Prostate gland (tissue), 2 donors: Measurements from ENCODE around the gene MAP4K4. TPM values are rescaled to one million over a fixed set of nuclear protein-coding genes. Genes with fewer than 3 reads are reported as not detected.

Source experiments
- DNase-seq: peaks from one replicate; pipeline ENCODE4 v3.0.0-alpha.2; 2019; ENCODE audit warnings: low spot score
- H3K27ac ChIP-seq, 2 donors: fragments of 200-600 bp; sonication (generic); 2 replicates each; pipeline ENCODE4 v1.5.1; 2017 to 2019
- H3K27me3 ChIP-seq: fragments of 200-600 bp; sonication (generic); replicated peaks from 2 replicates; pipeline ENCODE4 v1.5.1; 2019; ENCODE audit not compliant: insufficient read depth
- H3K36me3 ChIP-seq, 2 donors: fragments of 200-600 bp; sonication (generic); 1 replicate in 1 of 2; 2 replicates in 1 of 2; pipeline versions ENCODE4 v1.5.1 to v1.8.1; 2017 to 2019
- H3K4me1 ChIP-seq: fragments of 200-600 bp; sonication (generic); replicated peaks from 2 replicates; pipeline ENCODE4 v1.5.1; 2019
- H3K4me3 ChIP-seq, 2 donors: fragments of 200-600 bp; sonication (generic); 2 replicates each; pipeline ENCODE4 v1.5.1; 2017 to 2019
- H3K9me3 ChIP-seq: fragments of 200-600 bp; sonication (generic); 2 replicates; pipeline ENCODE4 v1.5.1; 2017
- POLR2A ChIP-seq: fragments of 450-650 bp; IDR thresholded peaks from one replicate; pipeline ENCODE4 v1.6.1; 2016; ENCODE audit warnings: antibody characterized with exemption, mild to moderate bottlenecking
- POLR2AphosphoS5 ChIP-seq: sonication (generic); formaldehyde crosslinking; IDR thresholded peaks from one replicate; pipeline ENCODE4 v1.6.1; 2017; ENCODE audit warnings: antibody characterized with exemption
- WGBS: methylation state at CpG from one replicate; pipeline ENCODE4 v1.1.5; 2018; 5-methylcytosine and 5-hydroxymethylcytosine counted together
- intact Hi-C: fragments of 100-400 bp; cut with DNase I; formaldehyde crosslinking; loops from one replicate; pipeline ENCODE4 v1.14.2; 2022
- total RNA-seq, 2 donors: library from RNA; depleted of rRNA; stranded (reverse); fragments of >200 nt; gene quantifications; one replicate each; pipeline ENCODE4 v1.1.0, GENCODE V29; 2016
- TF ChIP-seq, protein P1 (sequence below), 4 experiments: fragments of 200-600 bp in 2 of 4; fragments of 450-650 bp in 2 of 4; sonication (generic) in 2 of 4; IDR thresholded peaks; 1 replicate in 3 of 4; 2 replicates in 1 of 4; pipeline ENCODE4 v1.5.1; 2016 to 2019; ENCODE audit warnings: antibody characterized with exemption in 4 of 4, mild to moderate bottlenecking in 2 of 4, moderate library complexity in 2 of 4

MAP4K4 gene
- total RNA-seq, 2 donors from 2014 or later = 23.6 to 107 TPM

DNA sequence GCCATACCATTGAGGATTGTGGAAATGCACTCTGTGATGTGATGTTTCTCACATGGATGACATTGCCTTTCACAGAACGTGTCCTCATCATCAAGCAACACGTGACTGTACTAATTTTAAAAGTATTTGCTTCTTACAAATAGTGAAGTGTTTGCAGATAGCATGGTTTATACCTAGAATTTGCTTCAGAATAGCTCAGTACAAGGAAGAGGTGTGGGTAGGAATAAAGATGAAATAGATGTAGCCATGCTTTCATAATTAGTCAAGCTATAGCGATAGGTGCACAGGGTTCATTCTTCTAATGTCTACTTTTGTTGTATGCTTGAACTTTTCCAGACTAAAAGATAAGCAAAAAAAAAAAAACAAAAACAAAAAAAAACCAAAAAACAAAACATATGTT is 27.5 kb downstream of the MAP4K4 start:
- no peak for DNase-seq
- TF ChIP-seq, protein P1, sequence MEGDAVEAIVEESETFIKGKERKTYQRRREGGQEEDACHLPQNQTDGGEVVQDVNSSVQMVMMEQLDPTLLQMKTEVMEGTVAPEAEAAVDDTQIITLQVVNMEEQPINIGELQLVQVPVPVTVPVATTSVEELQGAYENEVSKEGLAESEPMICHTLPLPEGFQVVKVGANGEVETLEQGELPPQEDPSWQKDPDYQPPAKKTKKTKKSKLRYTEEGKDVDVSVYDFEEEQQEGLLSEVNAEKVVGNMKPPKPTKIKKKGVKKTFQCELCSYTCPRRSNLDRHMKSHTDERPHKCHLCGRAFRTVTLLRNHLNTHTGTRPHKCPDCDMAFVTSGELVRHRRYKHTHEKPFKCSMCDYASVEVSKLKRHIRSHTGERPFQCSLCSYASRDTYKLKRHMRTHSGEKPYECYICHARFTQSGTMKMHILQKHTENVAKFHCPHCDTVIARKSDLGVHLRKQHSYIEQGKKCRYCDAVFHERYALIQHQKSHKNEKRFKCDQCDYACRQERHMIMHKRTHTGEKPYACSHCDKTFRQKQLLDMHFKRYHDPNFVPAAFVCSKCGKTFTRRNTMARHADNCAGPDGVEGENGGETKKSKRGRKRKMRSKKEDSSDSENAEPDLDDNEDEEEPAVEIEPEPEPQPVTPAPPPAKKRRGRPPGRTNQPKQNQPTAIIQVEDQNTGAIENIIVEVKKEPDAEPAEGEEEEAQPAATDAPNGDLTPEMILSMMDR (IDR thresholded peaks at IDR 0.05) = no peak
- TF ChIP-seq POLR2A (no peak), POLR2AphosphoS5 (no peak)
- WGBS = 83% methylated on average over 3 of the region's 3 CpGs
- H3K27me3 ChIP-seq = no peaks in the 10 kb centered on the region
- intact Hi-C loops = no loop called here
- H3K4me3 ChIP-seq = no peak overlapping the region
- no peaks in the 10 kb centered on the region for H3K9me3 ChIP-seq
- no peaks in the 10 kb centered on the region for H3K36me3 ChIP-seq
- H3K4me1 ChIP-seq = no peaks in the 10 kb centered on the region
- no peak overlapping the region for H3K27ac ChIP-seq

DNA sequence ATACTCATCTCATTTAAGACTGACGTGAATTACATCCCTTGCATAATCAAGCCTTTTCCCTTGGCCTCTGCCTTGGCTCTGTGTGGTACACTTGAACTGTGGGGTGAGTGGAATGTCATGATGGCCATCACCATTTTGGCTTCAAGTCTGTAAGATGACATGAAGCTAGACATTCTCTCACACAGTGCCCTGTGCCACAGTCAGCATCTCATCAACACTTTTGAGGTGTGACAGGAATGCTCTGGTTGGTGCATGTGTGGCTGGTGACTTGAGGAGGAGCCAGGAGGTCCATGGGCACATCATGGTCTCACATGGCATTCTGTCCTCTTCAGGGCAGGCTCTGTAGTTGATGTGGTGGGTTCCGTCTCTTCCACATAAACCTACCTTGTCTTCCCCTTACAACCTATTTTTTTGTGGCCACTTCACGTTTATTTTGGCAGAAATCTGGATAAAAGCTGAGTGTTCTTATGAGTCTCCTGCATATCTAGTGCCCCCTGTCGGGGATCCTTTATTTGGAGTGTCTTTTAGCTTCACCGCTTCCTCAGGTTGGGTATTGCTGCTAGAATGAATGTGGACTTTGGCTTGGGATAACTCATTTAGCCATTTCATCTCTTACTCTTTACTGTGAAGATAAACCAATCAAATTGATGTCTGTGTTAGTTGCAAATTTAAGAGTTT is 28.1 kb downstream of the MAP4K4 start:
- no peak for DNase-seq
- Histone ChIP-seq H3K9me3 (no peaks in the 10 kb centered on the region), H3K36me3 (no peaks in the 10 kb centered on the region), H3K4me1 (no peaks in the 10 kb centered on the region), H3K4me3 (no peak overlapping the region), H3K27ac (no peak overlapping the region), H3K27me3 (no peaks in the 10 kb centered on the region)
- intact Hi-C loops = no loop called here
- TF ChIP-seq, protein P1 (IDR thresholded peaks at IDR 0.05) = no peak
- TF ChIP-seq POLR2A (no peak), POLR2AphosphoS5 (no peak)
- 73% methylated on average over 5 of the region's 5 CpGs for WGBS

- 42% methylated on average over 1 of the region's 1 CpG for WGBS
- intact Hi-C loops = no loop called here
- TF ChIP-seq, protein P1 (IDR thresholded peaks at IDR 0.05) = no peak
- TF ChIP-seq POLR2A = no peak
- Histone ChIP-seq H3K36me3 (no peaks in the 10 kb centered on the region), H3K27me3 (no peaks in the 10 kb centered on the region), H3K4me1 (no peaks in the 10 kb centered on the region), H3K9me3 (no peaks in the 10 kb centered on the region), H3K27ac (no peak overlapping the region), H3K4me3 (no peak overlapping the region)
- DNase-seq = no peak
Observed at GRCh38 chr2:101728865-101729264, 31.4 kb downstream of the MAP4K4 start.

- no peaks in the 10 kb centered on the region for H3K36me3 ChIP-seq
- intact Hi-C loops = no loop called here
Observed at GRCh38 chr2:101729521-101730190, 32.1 kb downstream of the MAP4K4 start.

More at GRCh38 chr2:101729521-101730190, 32.1 kb downstream of the MAP4K4 start:
- 78% methylated on average over 10 of the region's 10 CpGs for WGBS
- H3K4me1 ChIP-seq = no peaks in the 10 kb centered on the region
- DNase-seq = no peak
- TF ChIP-seq, protein P1 (IDR thresholded peaks at IDR 0.05) = no peak
- no peak for TF ChIP-seq POLR2A
- no peak for TF ChIP-seq POLR2AphosphoS5
- H3K4me3 ChIP-seq = no peak overlapping the region
- H3K27me3 ChIP-seq = no peaks in the 10 kb centered on the region
- no peak overlapping the region for H3K27ac ChIP-seq
- no peaks in the 10 kb centered on the region for H3K9me3 ChIP-seq
